ENCODE results near the gene UBR4. TPM values are rescaled to one million over a fixed set of nuclear protein-coding genes. Genes with fewer than 3 reads are reported as not detected.
"Not testable (repeated sequence)": the region's sequence is repeated elsewhere in the genome, so short reads cannot be mapped to it uniquely, and the experiment has no call there.

The UBR4 gene
- total RNA-seq, 1 donor from 2014 or later: 124 TPM

GRCh38 chr1:19191811-19192210 lies 18.3 kb downstream of the UBR4 start:
- DNase-seq (ENCODE audit: low spot score): no peak

GRCh38 chr1:19190468-19190867 lies 19.6 kb downstream of the UBR4 start:
- DNase-seq (ENCODE audit: low spot score): no peak

GRCh38 chr1:19189270-19189669 lies 20.8 kb downstream of the UBR4 start:
- DNase-seq (ENCODE audit: low spot score): no peak

GRCh38 chr1:19187852-19188251 lies 22.2 kb downstream of the UBR4 start:
- no peak for DNase-seq (ENCODE audit: low spot score)

- no peak for DNase-seq (ENCODE audit: low spot score)
These were observed 24.1 kb downstream of the UBR4 start for GRCh38 chr1:19186001-19186400.

- no peak for DNase-seq (ENCODE audit: low spot score)
These were observed 27.8 kb downstream of the UBR4 start for GRCh38 chr1:19182223-19182622.

GRCh38 chr1:19180265-19180657 lies 29.8 kb downstream of the UBR4 start:
- not testable (repeated sequence) for DNase-seq (ENCODE audit: low spot score)

- peak; percentile 61 for DNase-seq (ENCODE audit: low spot score)
These were observed 30.3 kb downstream of the UBR4 start for GRCh38 chr1:19179597-19180264.

- peak; percentile 19 for DNase-seq (ENCODE audit: low spot score)
These were observed 31.2 kb downstream of the UBR4 start for GRCh38 chr1:19178734-19179398.

GRCh38 chr1:19177811-19178210 lies 32.3 kb downstream of the UBR4 start:
- no peak for DNase-seq (ENCODE audit: low spot score)

- no peak for DNase-seq (ENCODE audit: low spot score)
These were observed 40.4 kb downstream of the UBR4 start for GRCh38 chr1:19169642-19170041.

GRCh38 chr1:19167140-19167539 lies 42.9 kb downstream of the UBR4 start:
- no peak for DNase-seq (ENCODE audit: low spot score)

GRCh38 chr1:19166066-19166465 lies 44.0 kb downstream of the UBR4 start:
- no peak for DNase-seq (ENCODE audit: low spot score)

GRCh38 chr1:19165501-19165900 lies 44.6 kb downstream of the UBR4 start:
- no peak for DNase-seq (ENCODE audit: low spot score)

- peak; percentile 67 for DNase-seq (ENCODE audit: low spot score)
These were observed 45.6 kb downstream of the UBR4 start for GRCh38 chr1:19164274-19165015.

- DNase-seq (ENCODE audit: low spot score): peak; percentile 14
These were observed 46.8 kb downstream of the UBR4 start for GRCh38 chr1:19163261-19163660.

GRCh38 chr1:19160831-19161230 lies 49.2 kb downstream of the UBR4 start:
- DNase-seq (ENCODE audit: low spot score): no peak

- DNase-seq (ENCODE audit: low spot score): no peak
These were observed 52.4 kb downstream of the UBR4 start for GRCh38 chr1:19157653-19158052.

- peak; percentile 18 for DNase-seq (ENCODE audit: low spot score)
These were observed 53.4 kb downstream of the UBR4 start for GRCh38 chr1:19156676-19157075.

- no peak for DNase-seq (ENCODE audit: low spot score)
These were observed 55.2 kb downstream of the UBR4 start for GRCh38 chr1:19154876-19155275.

GRCh38 chr1:19153169-19153568 lies 56.9 kb downstream of the UBR4 start:
- DNase-seq (ENCODE audit: low spot score): no peak

- no peak for DNase-seq (ENCODE audit: low spot score)
These were observed 58.5 kb downstream of the UBR4 start for GRCh38 chr1:19151537-19151936.

- DNase-seq (ENCODE audit: low spot score): no peak
These were observed 60.3 kb downstream of the UBR4 start for GRCh38 chr1:19149736-19150135.

All from umbilical cord (tissue), 2 donors.